Ramos (cell line): Measurements from ENCODE around the gene UBE2QL1.

Source experiments
- in situ Hi-C: fragments of 300-500 bp; cut with MboI; formaldehyde crosslinking; loops from one replicate; pipeline ENCODE4 v1.14.3; 2022; ENCODE audit warnings: low sequenced_read_pairs; ENCODE audit not compliant: unreplicated experiment

Gene UBE2QL1

GRCh38 chr5:6448622-6449464 is at the start of gene UBE2QL1:
TSS of gene UBE2QL1 (plus strand) at chr5:6448859. CDS start at chr5:6448894, 35 bp downstream.
- in situ Hi-C loops, result no loop called here

GRCh38 chr5:6399980-6400910 is 48.4 kb upstream of the UBE2QL1 start:
- in situ Hi-C loops, result no loop called here

- in situ Hi-C loops, result no loop called here
Measured at GRCh38 chr5:6401410-6401809, 47.2 kb upstream of the UBE2QL1 start.

- in situ Hi-C loops, result no loop called here
Measured at GRCh38 chr5:6402939-6403338, 45.7 kb upstream of the UBE2QL1 start.

GRCh38 chr5:6403416-6403815 is 45.2 kb upstream of the UBE2QL1 start:
- in situ Hi-C loops, result no loop called here

- in situ Hi-C loops, result no loop called here
Measured at GRCh38 chr5:6404129-6404528, 44.5 kb upstream of the UBE2QL1 start.

GRCh38 chr5:6405591-6405990 is 43.1 kb upstream of the UBE2QL1 start:
- in situ Hi-C loops, result no loop called here

GRCh38 chr5:6407558-6408259 is 41.0 kb upstream of the UBE2QL1 start:
- in situ Hi-C loops, result no loop called here

- in situ Hi-C loops, result no loop called here
Measured at GRCh38 chr5:6408260-6408596, 40.4 kb upstream of the UBE2QL1 start.

- in situ Hi-C loops, result no loop called here
Measured at GRCh38 chr5:6408627-6409446, 39.8 kb upstream of the UBE2QL1 start.

- in situ Hi-C loops, result no loop called here
Measured at GRCh38 chr5:6410421-6410820, 38.2 kb upstream of the UBE2QL1 start.

- in situ Hi-C loops, result no loop called here
Measured at GRCh38 chr5:6411141-6411540, 37.5 kb upstream of the UBE2QL1 start.

- in situ Hi-C loops, result no loop called here
Measured at GRCh38 chr5:6412811-6413210, 35.8 kb upstream of the UBE2QL1 start.

- in situ Hi-C loops, result no loop called here
Measured at GRCh38 chr5:6417657-6418056, 31.0 kb upstream of the UBE2QL1 start.

GRCh38 chr5:6418679-6419276 is 29.9 kb upstream of the UBE2QL1 start:
- in situ Hi-C loops, result no loop called here

GRCh38 chr5:6419340-6419852 is 29.3 kb upstream of the UBE2QL1 start:
- in situ Hi-C loops, result no loop called here

GRCh38 chr5:6423327-6424109 is 25.1 kb upstream of the UBE2QL1 start:
- in situ Hi-C loops, result no loop called here

- in situ Hi-C loops, result no loop called here
Measured at GRCh38 chr5:6424110-6424659, 24.5 kb upstream of the UBE2QL1 start.
